HG02973 (cell line): ENCODE data around the gene MIA2.
"Not testable (repeated sequence)": the region's sequence is repeated elsewhere in the genome, so short reads cannot be mapped to it uniquely, and the experiment has no call there.

Experiments
- ATAC-seq: cut with Tn5 transposase; IDR thresholded peaks from one replicate; pipeline ENCODE4 v1.9.1; 2021; ENCODE audit warnings: moderate library complexity; ENCODE audit not compliant: unreplicated experiment

The MIA2 gene

GRCh38 chr14:39266525-39266870 is 32.8 kb downstream of the MIA2 start:
- peak; percentile 32 for ATAC-seq

- peak; percentile 74 for ATAC-seq
These were observed 33.3 kb downstream of the MIA2 start for GRCh38 chr14:39266871-39267607.

GRCh38 chr14:39267608-39268005 is 33.9 kb downstream of the MIA2 start:
- ATAC-seq: peak; percentile 15

GRCh38 chr14:39268393-39268792 is 34.7 kb downstream of the MIA2 start:
- no peak for ATAC-seq

- ATAC-seq: no peak
These were observed 39.2 kb downstream of the MIA2 start for GRCh38 chr14:39272918-39273317.

GRCh38 chr14:39275395-39275794 is 41.7 kb downstream of the MIA2 start:
- ATAC-seq: no peak

GRCh38 chr14:39276005-39276404 is 42.3 kb downstream of the MIA2 start:
- no peak for ATAC-seq

GRCh38 chr14:39276579-39277114 is 42.9 kb downstream of the MIA2 start:
- no peak for ATAC-seq

- ATAC-seq: no peak
These were observed 45.8 kb downstream of the MIA2 start for GRCh38 chr14:39279515-39279914.

- ATAC-seq: not testable (repeated sequence)
These were observed 47.0 kb downstream of the MIA2 start for GRCh38 chr14:39280678-39281077.

GRCh38 chr14:39289523-39289922 is 55.8 kb downstream of the MIA2 start:
- ATAC-seq: no peak

- ATAC-seq: no peak
These were observed 58.0 kb downstream of the MIA2 start for GRCh38 chr14:39291701-39292100.

GRCh38 chr14:39293629-39294028 is 59.9 kb downstream of the MIA2 start:
- no peak for ATAC-seq

- ATAC-seq: not testable (repeated sequence)
These were observed 66.7 kb downstream of the MIA2 start for GRCh38 chr14:39300389-39300788.

- no peak for ATAC-seq
These were observed 68.6 kb downstream of the MIA2 start for GRCh38 chr14:39302124-39302810.

GRCh38 chr14:39303115-39303514 is 69.4 kb downstream of the MIA2 start:
- ATAC-seq: no peak

- no peak for ATAC-seq
These were observed 74.1 kb downstream of the MIA2 start for GRCh38 chr14:39307815-39308214.

- ATAC-seq: no peak
These were observed 76.3 kb downstream of the MIA2 start for GRCh38 chr14:39310051-39310450.

- no peak for ATAC-seq
These were observed 82.2 kb downstream of the MIA2 start for GRCh38 chr14:39315859-39316444.

- no peak for ATAC-seq
These were observed 83.3 kb downstream of the MIA2 start for GRCh38 chr14:39316830-39317553.

- no peak for ATAC-seq
These were observed 84.9 kb downstream of the MIA2 start for GRCh38 chr14:39318574-39318973.
